Breast epithelium (tissue), 4 donors: ENCODE results near the gene RAC3. TPM values are rescaled to one million over a fixed set of nuclear protein-coding genes. Genes with fewer than 3 reads are reported as not detected.

ENCODE experiments used
- DNase-seq, 2 donors: peaks; one replicate each; pipeline ENCODE4 v3.0.0-alpha.2; 2019; ENCODE audit warnings: low spot score in 2 of 2
- H3K27ac ChIP-seq, 2 donors: fragments of 200-600 bp; sonication (generic) in 1 of 2; one replicate each; pipeline ENCODE4 v1.5.1; 2016 to 2019; ENCODE audit warnings: mild to moderate bottlenecking in 1 of 2
- H3K27me3 ChIP-seq, 2 donors: fragments of 200-600 bp; sonication (generic) in 1 of 2; one replicate each; pipeline versions ENCODE4 v1.5.1 to v1.6.0; 2017 to 2019; ENCODE audit warnings: control low read depth in 1 of 2, mild to moderate bottlenecking in 1 of 2
- H3K36me3 ChIP-seq: fragments of 200-600 bp; one replicate; pipeline ENCODE4 v1.5.1; 2019
- H3K4me1 ChIP-seq, 2 donors: fragments of 200-600 bp; sonication (generic); one replicate each; pipeline ENCODE4 v1.5.1; 2016 to 2019; ENCODE audit warnings: control low read depth in 1 of 2
- H3K4me3 ChIP-seq, 3 donors: fragments of 200-600 bp; sonication (generic); 1 replicate in 2 of 3; 2 replicates in 1 of 3; pipeline ENCODE4 v1.5.1; 2016 to 2019; ENCODE audit warnings: mild to moderate bottlenecking in 3 of 3, moderate library complexity in 2 of 3
- H3K9me3 ChIP-seq, 2 donors: fragments of 200-600 bp; sonication (generic) in 1 of 2; one replicate each; pipeline ENCODE4 v1.5.1; 2016 to 2019; ENCODE audit warnings: control low read depth in 1 of 2
- CTCF ChIP-seq, 3 donors: fragments of 450-650 bp; IDR thresholded peaks; one replicate each; pipeline ENCODE4 v1.5.1; 2016 to 2017; ENCODE audit warnings: antibody characterized with exemption in 3 of 3, mild to moderate bottlenecking in 3 of 3, moderate library complexity in 3 of 3
- POLR2A ChIP-seq: fragments of 450-650 bp; IDR thresholded peaks from one replicate; pipeline ENCODE4 v1.6.1; 2016; ENCODE audit warnings: antibody characterized with exemption, mild to moderate bottlenecking, moderate library complexity
- POLR2AphosphoS5 ChIP-seq, 3 donors: sonication (generic); formaldehyde crosslinking; IDR thresholded peaks; one replicate each; pipeline ENCODE4 v1.6.1; 2017; ENCODE audit warnings: antibody characterized with exemption in 3 of 3
- intact Hi-C: fragments of 100-400 bp; cut with DNase I; formaldehyde crosslinking; loops from one replicate; pipeline ENCODE4 v1.15.1; 2023; ENCODE audit warnings: low total_unique reads
- total RNA-seq, 3 donors: library from RNA; depleted of rRNA; stranded (reverse); fragments of >200 nt; gene quantifications; one replicate each; pipeline ENCODE4 v1.1.0, GENCODE V29; 2016

The RAC3 gene
- total RNA-seq, 3 donors from 2014 or later: 7.6 to 23.0 (median 16.1) TPM

GRCh38 chr17:82007495-82008257 lies 23.8 kb upstream of the RAC3 start:
- TF ChIP-seq CTCF (IDR thresholded peaks at IDR 0.05): no peak
- no peak for TF ChIP-seq POLR2AphosphoS5 (IDR thresholded peaks at IDR 0.05)
- no peak for TF ChIP-seq POLR2A
- Histone ChIP-seq H3K36me3 (no peaks in the 10 kb centered on the region), H3K4me3 (no peak overlapping the region), H3K27me3 (no peaks in the 10 kb centered on the region), H3K4me1 (peaks cover 4 to 8% of the 10 kb centered on the region in 2 donors), H3K9me3 (no peaks in the 10 kb centered on the region), H3K27ac (no peak overlapping the region)
- no peak for DNase-seq
- intact Hi-C loops: loop anchor here (5.0 kb wide), 1 partner anchor 115 kb away; the partner anchor contains the start of genes ALYREF and ANAPC11

- TF ChIP-seq POLR2A (no peak), POLR2AphosphoS5 (IDR thresholded peaks at IDR 0.05) (no peak), CTCF (IDR thresholded peaks at IDR 0.05) (no peak)
- no peaks in the 10 kb centered on the region for H3K9me3 ChIP-seq
- peaks cover 2% of the 10 kb centered on the region in 2 donors for H3K4me1 ChIP-seq
- no peaks in the 10 kb centered on the region for H3K36me3 ChIP-seq
- intact Hi-C loops: loop anchor here (5.0 kb wide), 1 partner anchor 116 kb away; the partner anchor contains the start of genes ALYREF and ANAPC11
- no peak overlapping the region for H3K4me3 ChIP-seq
- H3K27ac ChIP-seq: no peak overlapping the region
- H3K27me3 ChIP-seq: no peaks in the 10 kb centered on the region
- no peak for DNase-seq
Measured at GRCh38 chr17:82008258-82008940, 23.1 kb upstream of the RAC3 start.

- Histone ChIP-seq H3K4me3 (no peak overlapping the region), H3K27ac (no peak overlapping the region), H3K27me3 (no peaks in the 10 kb centered on the region), H3K4me1 (no peaks in the 10 kb centered on the region), H3K36me3 (no peaks in the 10 kb centered on the region), H3K9me3 (no peaks in the 10 kb centered on the region)
- TF ChIP-seq POLR2AphosphoS5 (IDR thresholded peaks at IDR 0.05) (no peak), POLR2A (no peak), CTCF (IDR thresholded peaks at IDR 0.05) (no peak)
- no peak for DNase-seq
- intact Hi-C loops: loop anchor here (5.0 kb wide), 1 partner anchor 117 kb away; the partner anchor contains the start of genes ALYREF and ANAPC11
Measured at GRCh38 chr17:82008941-82009405, 22.5 kb upstream of the RAC3 start.

GRCh38 chr17:82009413-82009812 lies 22.1 kb upstream of the RAC3 start:
- no peak for DNase-seq
- TF ChIP-seq CTCF (IDR thresholded peaks at IDR 0.05) (no peak), POLR2A (no peak), POLR2AphosphoS5 (IDR thresholded peaks at IDR 0.05) (no peak)
- H3K36me3 ChIP-seq: no peaks in the 10 kb centered on the region
- intact Hi-C loops: loop anchor here (5.0 kb wide), 1 partner anchor 117 kb away; the partner anchor contains the start of genes ALYREF and ANAPC11
- no peaks in the 10 kb centered on the region for H3K4me1 ChIP-seq
- no peak overlapping the region for H3K4me3 ChIP-seq
- H3K9me3 ChIP-seq: no peaks in the 10 kb centered on the region
- H3K27ac ChIP-seq: no peak overlapping the region
- no peaks in the 10 kb centered on the region for H3K27me3 ChIP-seq
